Measurements from ENCODE around the gene DEDD.
A peak's percentile ranks its signal among the peaks of the same experiment; 100 is the strongest.

Gene DEDD

GRCh38 chr1:161162052-161162451 is 29.6 kb upstream of the DEDD start:
- no peaks in the 10 kb centered on the region for H3K27me3 ChIP-seq (ENCODE audit: control insufficient read depth, insufficient read depth, low read length)
- no peak overlapping the region for H3K4me3 ChIP-seq (ENCODE audit: low read length)
- no peak overlapping the region for H3K4me2 ChIP-seq (ENCODE audit: low read length)
- peaks cover 50% of the 10 kb centered on the region for H3K36me3 ChIP-seq (ENCODE audit: insufficient read depth, low read length)
- no peaks in the 10 kb centered on the region for H3K9me3 ChIP-seq (replicated peaks; ENCODE audit: low read length)
- no peak overlapping the region for H3K9ac ChIP-seq (ENCODE audit: low read depth, low read length)
- peaks cover 26% of the 10 kb centered on the region for H3K4me1 ChIP-seq (ENCODE audit: control insufficient read depth, insufficient read depth, low read length)

- H3K9ac ChIP-seq (ENCODE audit: low read depth, low read length): no peak overlapping the region
- no peak overlapping the region for H3K4me2 ChIP-seq (ENCODE audit: low read length)
- peaks cover 25% of the 10 kb centered on the region for H3K4me1 ChIP-seq (ENCODE audit: control insufficient read depth, insufficient read depth, low read length)
- no peak overlapping the region for H3K4me3 ChIP-seq (ENCODE audit: low read length)
- no peaks in the 10 kb centered on the region for H3K27me3 ChIP-seq (ENCODE audit: control insufficient read depth, insufficient read depth, low read length)
- H3K36me3 ChIP-seq (ENCODE audit: insufficient read depth, low read length): peaks cover 53% of the 10 kb centered on the region
- no peaks in the 10 kb centered on the region for H3K9me3 ChIP-seq (replicated peaks; ENCODE audit: low read length)
Measured at GRCh38 chr1:161161652-161162051, 29.2 kb upstream of the DEDD start.

GRCh38 chr1:161160671-161161145 is 28.2 kb upstream of the DEDD start:
- Histone ChIP-seq H3K4me1 (ENCODE audit: control insufficient read depth, insufficient read depth, low read length) (peaks cover 24% of the 10 kb centered on the region), H3K27me3 (ENCODE audit: control insufficient read depth, insufficient read depth, low read length) (no peaks in the 10 kb centered on the region), H3K9me3 (replicated peaks; ENCODE audit: low read length) (no peaks in the 10 kb centered on the region), H3K4me3 (ENCODE audit: low read length) (no peak overlapping the region), H3K4me2 (ENCODE audit: low read length) (peak overlapping the region; percentile 93), H3K36me3 (ENCODE audit: insufficient read depth, low read length) (peaks cover 53% of the 10 kb centered on the region), H3K9ac (ENCODE audit: low read depth, low read length) (no peak overlapping the region)

GRCh38 chr1:161159913-161160243 is 27.4 kb upstream of the DEDD start:
- Histone ChIP-seq H3K9me3 (replicated peaks; ENCODE audit: low read length) (no peaks in the 10 kb centered on the region), H3K4me1 (ENCODE audit: control insufficient read depth, insufficient read depth, low read length) (peaks cover 19% of the 10 kb centered on the region), H3K36me3 (ENCODE audit: insufficient read depth, low read length) (peaks cover 49% of the 10 kb centered on the region), H3K4me3 (ENCODE audit: low read length) (peak overlapping the region; percentile 86), H3K9ac (ENCODE audit: low read depth, low read length) (peak overlapping the region; percentile 86), H3K27me3 (ENCODE audit: control insufficient read depth, insufficient read depth, low read length) (no peaks in the 10 kb centered on the region), H3K4me2 (ENCODE audit: low read length) (peak overlapping the region; percentile 93)

GRCh38 chr1:161159087-161159912 is 26.8 kb upstream of the DEDD start, which contains the start of gene USP21:
USP21 (plus strand) TSS chr1:161159500; CDS start chr1:161160641, 1,141 bp downstream.
- Histone ChIP-seq H3K4me2 (ENCODE audit: low read length) (peak within 1 kb of the TSS; percentile 93), H3K27me3 (ENCODE audit: control insufficient read depth, insufficient read depth, low read length) (no peaks in the 10 kb centered on the region), H3K36me3 (ENCODE audit: insufficient read depth, low read length) (peaks cover 44% of the 10 kb centered on the region), H3K9me3 (replicated peaks; ENCODE audit: low read length) (no peaks in the 10 kb centered on the region), H3K4me3 (ENCODE audit: low read length) (peak within 1 kb of the TSS; percentile 86), H3K4me1 (ENCODE audit: control insufficient read depth, insufficient read depth, low read length) (peaks cover 23% of the 10 kb centered on the region), H3K9ac (ENCODE audit: low read depth, low read length) (peak within 1 kb of the TSS; percentile 86)

GRCh38 chr1:161158316-161159010 is 26.0 kb upstream of the DEDD start:
- Histone ChIP-seq H3K9ac (ENCODE audit: low read depth, low read length) (peak overlapping the region; percentile 86), H3K4me2 (ENCODE audit: low read length) (peak overlapping the region; percentile 93), H3K4me1 (ENCODE audit: control insufficient read depth, insufficient read depth, low read length) (peaks cover 23% of the 10 kb centered on the region), H3K36me3 (ENCODE audit: insufficient read depth, low read length) (peaks cover 40% of the 10 kb centered on the region), H3K27me3 (ENCODE audit: control insufficient read depth, insufficient read depth, low read length) (no peaks in the 10 kb centered on the region), H3K9me3 (replicated peaks; ENCODE audit: low read length) (no peaks in the 10 kb centered on the region), H3K4me3 (ENCODE audit: low read length) (peak overlapping the region; percentile 86)

GRCh38 chr1:161157867-161158266 is 25.4 kb upstream of the DEDD start:
- Histone ChIP-seq H3K36me3 (ENCODE audit: insufficient read depth, low read length) (peaks cover 37% of the 10 kb centered on the region), H3K4me3 (ENCODE audit: low read length) (no peak overlapping the region), H3K4me2 (ENCODE audit: low read length) (no peak overlapping the region), H3K27me3 (ENCODE audit: control insufficient read depth, insufficient read depth, low read length) (no peaks in the 10 kb centered on the region), H3K9ac (ENCODE audit: low read depth, low read length) (no peak overlapping the region), H3K4me1 (ENCODE audit: control insufficient read depth, insufficient read depth, low read length) (peaks cover 23% of the 10 kb centered on the region), H3K9me3 (replicated peaks; ENCODE audit: low read length) (no peaks in the 10 kb centered on the region)

- H3K9ac ChIP-seq (ENCODE audit: low read depth, low read length): peak within 1 kb of the TSS; percentile 97
- H3K4me2 ChIP-seq (ENCODE audit: low read length): peak within 1 kb of the TSS; percentile 80
- no peaks in the 10 kb centered on the region for H3K27me3 ChIP-seq (ENCODE audit: control insufficient read depth, insufficient read depth, low read length)
- H3K4me3 ChIP-seq (ENCODE audit: low read length): peak within 1 kb of the TSS; percentile 91
- peaks cover 12% of the 10 kb centered on the region for H3K4me1 ChIP-seq (ENCODE audit: control insufficient read depth, insufficient read depth, low read length)
- no peaks in the 10 kb centered on the region for H3K9me3 ChIP-seq (replicated peaks; ENCODE audit: low read length)
- H3K36me3 ChIP-seq (ENCODE audit: insufficient read depth, low read length): peaks cover 20% of the 10 kb centered on the region
Measured at GRCh38 chr1:161153682-161154337, 21.3 kb upstream of the DEDD start, which contains the start of gene UFC1. UFC1 (plus strand) TSS chr1:161153978; CDS start chr1:161153998, 20 bp downstream.

- Histone ChIP-seq H3K4me1 (ENCODE audit: control insufficient read depth, insufficient read depth, low read length) (peaks cover 7% of the 10 kb centered on the region), H3K36me3 (ENCODE audit: insufficient read depth, low read length) (peaks cover 14% of the 10 kb centered on the region), H3K27me3 (ENCODE audit: control insufficient read depth, insufficient read depth, low read length) (no peaks in the 10 kb centered on the region), H3K4me2 (ENCODE audit: low read length) (peak overlapping the region; percentile 80), H3K9ac (ENCODE audit: low read depth, low read length) (peak overlapping the region; percentile 97), H3K9me3 (replicated peaks; ENCODE audit: low read length) (no peaks in the 10 kb centered on the region), H3K4me3 (ENCODE audit: low read length) (peak overlapping the region; percentile 91)
Measured at GRCh38 chr1:161153176-161153575, 20.7 kb upstream of the DEDD start.

- Histone ChIP-seq H3K36me3 (ENCODE audit: insufficient read depth, low read length) (no peaks in the 10 kb centered on the region), H3K4me3 (ENCODE audit: low read length) (no peak overlapping the region), H3K4me2 (ENCODE audit: low read length) (no peak overlapping the region), H3K4me1 (ENCODE audit: control insufficient read depth, insufficient read depth, low read length) (no peaks in the 10 kb centered on the region), H3K9me3 (replicated peaks; ENCODE audit: low read length) (no peaks in the 10 kb centered on the region), H3K27me3 (ENCODE audit: control insufficient read depth, insufficient read depth, low read length) (no peaks in the 10 kb centered on the region), H3K9ac (ENCODE audit: low read depth, low read length) (no peak overlapping the region)
Measured at GRCh38 chr1:161145832-161146231, 13.4 kb upstream of the DEDD start.

- Histone ChIP-seq H3K4me3 (ENCODE audit: low read length) (no peak overlapping the region), H3K9me3 (replicated peaks; ENCODE audit: low read length) (no peaks in the 10 kb centered on the region), H3K9ac (ENCODE audit: low read depth, low read length) (no peak overlapping the region), H3K27me3 (ENCODE audit: control insufficient read depth, insufficient read depth, low read length) (no peaks in the 10 kb centered on the region), H3K4me1 (ENCODE audit: control insufficient read depth, insufficient read depth, low read length) (no peaks in the 10 kb centered on the region), H3K4me2 (ENCODE audit: low read length) (no peak overlapping the region), H3K36me3 (ENCODE audit: insufficient read depth, low read length) (no peaks in the 10 kb centered on the region)
Measured at GRCh38 chr1:161140755-161141400, 8.4 kb upstream of the DEDD start.

Data from skeletal muscle satellite cell (primary cell).